Activated T-cell treated with anti-CD3 and anti-CD28 coated beads, Interleukin-2, amount 50 U/mL, for 48 hours (primary cell): ENCODE results near the gene JPT2.

Experiments
- DNase-seq, 2 experiments: peaks; one replicate each; pipeline ENCODE4 v3.0.0-alpha.2; 2020

Gene JPT2

DNA sequence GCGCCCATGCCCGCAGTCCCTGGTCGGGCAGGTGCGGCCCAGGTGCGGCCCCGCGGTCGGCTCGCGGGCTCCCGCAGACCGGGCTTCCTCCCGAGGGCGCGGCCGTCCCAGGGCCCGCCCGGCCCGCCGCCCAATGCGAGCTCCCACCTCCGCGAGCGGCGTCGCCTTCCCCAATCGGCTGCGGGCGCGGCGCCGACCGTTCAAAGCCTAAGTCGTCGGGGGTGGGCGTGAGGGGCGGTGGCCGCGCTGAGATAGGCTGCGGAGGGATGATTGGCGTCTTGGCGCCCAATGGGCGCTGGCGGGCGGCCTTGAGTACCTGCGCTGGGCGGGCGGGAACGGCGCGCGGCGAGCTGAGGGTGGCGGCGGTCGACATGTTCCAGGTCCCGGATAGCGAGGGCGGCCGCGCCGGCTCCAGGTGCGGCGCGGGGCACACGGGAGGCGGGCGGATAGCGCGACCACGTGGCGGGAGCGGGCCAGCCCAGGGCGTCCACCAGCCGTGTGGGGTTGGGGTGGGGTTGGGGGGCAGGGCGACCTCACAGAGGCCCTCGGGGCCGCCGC, at the start of gene JPT2:
JPT2 (plus strand) TSS at position 338 of the 558 bp plus-strand sequence; CDS start at position 372, 34 bp downstream.
- peak; percentile 98 for DNase-seq

DNA sequence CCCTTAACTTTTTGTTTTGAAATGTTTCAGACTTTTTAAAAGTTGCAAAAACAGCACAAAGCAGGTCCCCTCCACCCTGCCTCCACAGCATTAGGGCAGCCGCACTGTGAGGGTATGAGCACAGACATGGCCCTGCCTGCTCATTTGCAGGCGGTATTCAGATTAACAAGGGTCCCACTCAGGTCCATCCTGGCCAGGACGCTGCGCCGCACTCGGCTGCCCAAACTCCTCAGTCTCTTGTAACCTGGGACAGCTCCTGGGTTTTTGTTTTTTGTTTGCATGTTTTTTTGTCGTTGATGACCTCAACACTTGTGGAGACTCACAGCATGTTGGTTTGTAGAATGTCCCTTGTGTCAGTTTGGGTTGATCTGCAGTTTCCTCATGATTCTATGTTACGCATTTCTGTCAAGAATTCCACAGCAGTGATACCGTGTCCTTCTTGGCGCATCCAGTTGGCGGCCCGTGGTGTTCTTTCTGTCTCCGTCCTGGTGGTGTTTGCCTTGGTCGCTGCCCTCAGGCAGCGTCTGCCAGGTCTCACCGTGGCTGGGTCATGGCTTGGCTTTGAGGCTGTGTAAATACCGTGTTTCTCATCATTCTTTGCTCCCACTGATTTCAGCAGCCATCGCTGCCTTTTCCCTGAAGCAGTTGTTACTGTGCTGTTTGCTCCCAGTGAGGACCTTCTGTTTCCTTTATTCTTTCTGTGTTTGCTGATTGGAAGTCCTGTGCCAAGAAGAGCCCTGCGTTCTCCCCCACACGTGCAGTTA, 47.4 kb upstream of the JPT2 start:
- DNase-seq = no peak

- no peak for DNase-seq
These were observed 46.8 kb upstream of the JPT2 start for GRCh38 chr16:1631230-1631629.

DNA sequence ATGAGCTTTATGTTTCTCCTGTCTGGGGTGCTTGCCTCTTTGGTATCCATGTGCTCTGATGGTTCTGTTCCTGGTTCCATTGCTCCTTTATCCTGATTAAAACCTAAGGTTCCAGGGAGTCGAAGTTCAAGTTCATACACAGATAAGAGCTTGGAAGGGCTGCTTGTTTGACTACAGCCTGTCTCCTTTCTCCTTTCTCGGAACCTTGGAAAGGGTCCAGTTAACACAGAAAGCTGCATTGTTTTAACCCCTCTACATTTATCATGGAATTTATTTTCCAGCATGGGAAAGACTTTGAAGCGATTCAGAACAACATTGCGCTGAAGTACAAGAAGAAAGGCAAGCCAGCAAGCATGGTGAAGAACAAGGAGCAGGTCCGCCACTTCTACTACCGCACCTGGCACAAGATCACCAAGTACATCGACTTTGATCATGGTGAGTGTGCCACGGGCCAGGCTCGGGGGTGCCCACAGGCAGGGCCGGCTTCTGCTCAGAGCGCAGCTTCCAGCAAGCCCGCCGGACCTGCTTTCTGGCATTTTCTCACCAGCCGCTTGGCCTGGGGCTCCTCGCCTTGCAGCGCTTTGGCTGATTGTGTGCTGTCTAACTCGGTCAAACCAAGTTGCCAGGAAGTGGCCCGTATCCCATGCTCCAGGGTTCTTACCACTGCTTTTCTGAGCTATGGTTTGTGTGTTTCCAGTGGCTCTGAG, 46.0 kb upstream of the JPT2 start:
- DNase-seq = no peak

DNA sequence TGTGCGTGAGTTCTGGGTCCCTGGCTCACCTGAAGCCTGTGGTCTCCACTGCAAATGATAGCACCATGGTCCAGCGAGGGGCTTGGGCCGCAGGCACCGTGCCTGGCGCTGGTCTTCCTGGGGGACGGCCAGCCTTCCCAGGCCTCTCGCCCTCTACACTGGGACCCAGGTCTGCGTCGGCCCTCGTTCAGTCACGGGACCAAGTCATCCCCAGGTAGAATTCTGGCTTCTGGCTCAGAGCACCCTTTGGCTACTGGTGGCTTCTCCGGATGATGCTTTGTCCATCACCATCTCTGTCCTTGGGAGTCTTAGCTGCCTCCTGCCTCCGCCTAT, 45.5 kb upstream of the JPT2 start:
- DNase-seq = no peak

- no peak for DNase-seq
These were observed 44.8 kb upstream of the JPT2 start for GRCh38 chr16:1633310-1633709.

- no peak for DNase-seq
These were observed 43.5 kb upstream of the JPT2 start for GRCh38 chr16:1634541-1634940.

GRCh38 chr16:1635070-1635469, 43.0 kb upstream of the JPT2 start:
- DNase-seq = peak; percentile 27 to 31

DNA sequence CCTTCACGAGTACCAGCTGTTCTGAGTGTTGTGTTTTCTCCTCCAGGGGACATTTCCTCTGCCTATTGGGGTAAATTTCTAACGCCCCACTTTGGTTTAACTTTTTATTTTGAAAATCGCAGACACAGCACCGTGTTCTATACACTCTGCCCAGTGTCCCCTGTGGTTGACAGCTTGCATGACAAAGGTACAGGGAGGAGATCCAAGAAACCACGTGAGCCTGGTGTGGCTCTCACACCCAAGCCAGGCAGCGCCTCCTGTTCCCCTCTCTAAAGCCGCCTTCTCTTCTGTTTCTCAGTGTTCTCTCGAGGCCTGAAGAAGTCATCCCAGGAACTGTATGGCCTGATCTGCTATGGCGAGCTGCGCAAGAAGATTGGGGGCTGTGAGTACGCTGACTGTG, 40.6 kb upstream of the JPT2 start:
- DNase-seq = no peak

DNA sequence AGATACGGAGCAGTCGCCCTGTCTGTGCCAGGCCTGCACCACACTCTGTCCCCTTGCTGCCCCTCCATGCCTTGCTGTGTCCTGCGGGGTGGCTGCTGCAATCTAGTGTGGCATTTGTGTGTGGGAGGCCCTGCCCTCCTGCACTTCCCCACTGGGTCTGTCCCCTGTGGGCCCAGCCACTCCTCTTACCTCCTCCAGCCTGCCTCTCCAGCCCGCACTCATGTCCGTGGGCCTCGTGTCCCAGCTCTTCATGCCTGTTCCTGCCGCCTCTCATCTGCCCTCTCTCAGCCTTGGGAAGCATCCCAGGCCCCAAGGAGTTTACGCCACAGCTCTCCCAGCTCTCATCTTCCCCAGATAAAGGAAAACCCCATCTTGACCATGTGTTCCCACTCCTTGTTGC, 39.3 kb upstream of the JPT2 start:
- DNase-seq = no peak

DNA sequence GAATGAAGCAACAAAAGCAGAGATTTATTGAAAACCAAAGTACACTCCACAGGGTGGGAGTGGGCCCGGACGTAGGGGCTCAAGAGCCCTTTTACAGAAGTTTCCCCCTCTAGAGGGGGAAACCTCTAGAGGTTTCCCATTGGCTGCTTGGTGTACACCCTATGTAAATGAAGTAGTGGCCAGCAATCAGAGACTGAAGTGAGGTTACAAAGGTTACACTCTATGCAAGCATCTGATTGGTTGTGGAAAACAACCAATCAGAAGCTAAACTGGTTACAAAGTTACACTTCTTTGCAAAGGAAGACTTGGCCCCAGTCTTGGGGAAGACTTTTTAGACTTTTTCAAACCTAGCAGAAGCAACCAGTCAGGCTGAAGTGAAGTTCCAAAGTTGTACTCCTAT, 38.8 kb upstream of the JPT2 start:
- no peak for DNase-seq

- no peak for DNase-seq
These were observed 38.2 kb upstream of the JPT2 start for GRCh38 chr16:1639860-1640259.

DNA sequence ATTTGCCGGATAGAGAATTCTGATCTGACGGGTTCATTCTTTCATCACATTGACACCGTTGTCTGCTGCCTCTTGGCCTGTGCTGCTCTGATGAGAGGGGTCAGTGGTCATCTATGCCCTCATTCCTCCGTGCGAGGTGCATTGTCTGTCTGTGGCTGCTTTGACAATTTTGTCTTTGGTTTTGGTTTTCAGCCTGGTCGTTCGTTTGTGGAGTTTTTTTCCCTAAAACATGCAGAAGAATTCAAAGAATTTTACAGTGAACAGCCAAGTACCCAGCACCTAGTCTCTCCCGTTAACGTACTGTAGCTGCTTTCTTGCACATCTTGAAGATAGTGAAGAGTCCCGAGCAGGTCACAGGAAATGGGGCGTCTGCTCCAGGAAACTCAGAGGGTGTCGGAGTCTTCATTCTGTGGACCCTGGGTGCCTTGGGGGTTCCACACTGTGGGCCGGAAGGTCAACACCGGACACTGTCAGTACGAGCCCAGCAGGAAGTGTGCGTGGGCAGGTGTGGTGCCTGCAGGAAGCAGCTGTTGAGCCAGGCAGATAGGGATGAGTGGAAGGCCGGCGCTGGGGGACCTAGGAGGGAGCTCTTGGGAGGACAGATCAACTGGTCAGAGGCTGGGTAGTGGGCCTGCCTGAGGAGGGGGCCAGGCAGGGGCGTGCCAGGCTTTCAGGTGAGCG, 37.7 kb upstream of the JPT2 start:
- DNase-seq = no peak

GRCh38 chr16:1641261-1641660, 36.8 kb upstream of the JPT2 start:
- no peak for DNase-seq

DNA sequence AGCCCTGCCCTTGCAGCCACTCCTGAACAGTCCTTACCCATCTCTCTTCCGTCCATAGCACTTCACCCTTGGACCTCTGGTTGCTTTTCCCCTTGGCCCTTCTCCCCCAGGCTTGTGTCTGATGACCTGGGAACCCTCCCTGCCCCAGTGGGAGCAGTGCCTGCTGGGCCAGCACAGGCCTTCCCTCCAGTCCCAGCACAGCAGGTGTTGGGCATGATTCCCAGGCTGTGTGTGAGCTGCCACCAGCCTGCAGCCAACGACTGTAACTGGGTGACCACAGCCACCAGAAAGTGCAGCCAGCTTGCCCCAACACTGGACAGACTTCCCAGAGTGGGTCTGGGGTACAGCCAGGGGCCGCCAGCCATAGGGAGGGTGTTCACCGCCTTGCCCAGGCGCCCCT, 35.9 kb upstream of the JPT2 start:
- no peak for DNase-seq

DNA sequence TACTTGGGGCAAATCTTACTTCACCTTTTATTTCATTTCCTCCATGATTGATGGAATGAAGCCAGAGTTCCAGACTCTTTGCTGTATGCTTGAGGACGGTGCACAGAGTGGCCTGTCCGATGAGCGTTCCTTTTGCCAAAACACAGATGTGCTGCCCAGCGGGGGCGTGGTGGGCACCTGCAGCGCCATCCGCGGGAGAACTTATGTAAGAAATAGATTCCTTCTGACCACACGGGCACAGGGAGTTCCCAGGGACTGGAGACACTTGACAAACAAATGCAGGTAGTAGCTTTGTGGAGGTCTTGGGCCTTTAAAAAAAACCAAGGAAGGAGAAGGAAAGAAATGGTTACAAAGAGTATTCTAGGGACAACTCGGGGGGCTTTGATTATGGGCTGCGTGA, 35.3 kb upstream of the JPT2 start:
- no peak for DNase-seq

DNA sequence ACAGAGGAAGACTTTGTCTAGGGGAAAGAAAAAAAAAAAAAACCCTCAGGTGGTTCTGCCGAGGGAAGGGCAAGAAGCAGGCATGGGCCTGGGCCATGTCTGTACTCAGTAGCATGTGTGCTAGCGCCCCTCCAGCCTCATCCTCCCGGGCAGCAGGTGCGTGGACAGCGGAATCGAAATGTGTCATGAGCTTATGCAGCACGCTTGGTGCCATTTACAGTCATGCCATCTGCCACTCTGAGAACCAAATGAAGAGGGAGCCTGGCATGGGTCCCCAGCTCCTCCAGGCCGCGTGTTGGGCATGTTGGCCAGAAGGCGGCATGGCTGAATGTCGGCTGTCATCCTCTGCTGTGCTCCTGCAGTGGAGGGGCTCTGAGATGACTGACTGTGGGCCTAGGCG, 34.6 kb upstream of the JPT2 start:
- DNase-seq = no peak

- peak; percentile 49 to 50 for DNase-seq
These were observed 32.1 kb upstream of the JPT2 start for GRCh38 chr16:1645914-1646525.

DNA sequence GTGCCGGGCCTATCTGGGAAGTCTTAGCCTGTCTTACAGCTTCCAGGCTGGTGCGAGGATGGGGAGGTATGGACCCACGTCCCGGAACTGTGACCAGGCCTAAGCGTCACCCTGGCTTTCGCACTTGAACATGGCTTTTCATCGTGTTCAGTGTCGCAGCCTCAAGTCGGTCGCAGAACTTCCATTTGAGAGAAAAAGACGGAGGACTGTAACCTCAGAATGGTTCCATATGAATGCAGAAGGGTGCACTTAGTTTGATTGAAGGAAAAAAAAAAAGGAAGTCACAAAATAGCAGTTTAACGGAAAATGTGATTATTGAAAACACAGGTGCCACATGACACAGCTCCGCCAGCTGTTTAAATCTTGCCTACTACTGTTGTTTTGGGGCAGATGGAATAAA, 30.2 kb upstream of the JPT2 start:
- no peak for DNase-seq

- DNase-seq = no peak
These were observed 27.9 kb upstream of the JPT2 start for GRCh38 chr16:1650131-1650530.

DNA sequence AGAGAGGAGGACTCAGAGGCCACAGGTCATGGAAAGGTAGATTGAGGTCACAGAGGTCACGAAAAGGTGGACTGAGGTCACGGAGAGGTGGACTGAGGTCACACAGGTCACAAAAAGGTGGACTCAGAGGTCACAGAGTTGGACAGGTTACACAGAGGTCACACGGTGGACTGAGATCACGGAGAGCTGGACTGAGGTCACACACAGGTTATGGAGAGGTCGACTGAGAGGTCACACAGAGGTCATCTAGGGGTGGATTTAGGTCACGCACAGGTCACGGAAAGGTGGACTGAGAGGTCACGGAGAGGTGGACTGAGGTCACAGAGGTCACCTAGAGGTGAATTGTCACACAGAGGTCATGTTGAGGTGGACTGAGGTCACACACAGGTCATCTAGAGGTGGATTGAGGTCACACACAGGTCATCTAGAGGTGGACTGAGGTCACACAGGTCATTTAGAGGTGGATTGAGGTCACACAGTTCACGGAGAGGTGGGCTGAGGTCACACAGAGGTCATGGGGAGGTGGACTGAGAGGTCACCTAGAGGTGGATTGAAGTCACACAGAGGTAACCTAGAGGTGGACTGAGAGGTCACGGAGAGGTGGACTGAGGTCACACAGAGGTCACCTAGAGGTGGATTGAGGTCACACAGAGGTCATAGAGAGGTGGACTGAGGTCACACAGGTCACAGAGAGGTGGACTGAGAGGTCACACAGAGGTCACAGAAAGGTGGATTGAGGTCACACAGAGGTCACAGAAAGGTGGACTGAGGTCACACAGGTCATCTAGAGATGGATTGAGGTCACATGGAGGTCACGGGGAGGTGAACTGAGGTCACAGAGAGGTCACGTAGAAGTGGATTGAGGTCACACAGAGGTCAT, 26.7 kb upstream of the JPT2 start:
- no peak for DNase-seq

DNA sequence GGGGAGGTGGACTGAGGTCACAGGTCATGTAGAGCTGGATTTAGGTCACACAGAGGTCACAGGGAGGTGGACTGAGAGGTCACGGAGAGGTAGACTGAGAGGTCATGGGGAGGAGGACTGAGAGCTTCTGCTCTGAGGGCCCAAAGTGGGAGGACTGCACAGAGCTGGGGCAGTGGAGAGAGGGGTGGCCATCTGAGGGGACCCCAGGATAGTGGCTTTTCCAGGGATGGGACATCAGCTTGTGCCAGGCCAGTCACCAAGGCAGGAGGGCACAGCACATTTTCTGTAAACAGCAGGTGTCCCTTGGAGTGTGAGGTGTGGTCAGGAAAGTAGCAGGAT, 26.1 kb upstream of the JPT2 start:
- DNase-seq = no peak

DNA sequence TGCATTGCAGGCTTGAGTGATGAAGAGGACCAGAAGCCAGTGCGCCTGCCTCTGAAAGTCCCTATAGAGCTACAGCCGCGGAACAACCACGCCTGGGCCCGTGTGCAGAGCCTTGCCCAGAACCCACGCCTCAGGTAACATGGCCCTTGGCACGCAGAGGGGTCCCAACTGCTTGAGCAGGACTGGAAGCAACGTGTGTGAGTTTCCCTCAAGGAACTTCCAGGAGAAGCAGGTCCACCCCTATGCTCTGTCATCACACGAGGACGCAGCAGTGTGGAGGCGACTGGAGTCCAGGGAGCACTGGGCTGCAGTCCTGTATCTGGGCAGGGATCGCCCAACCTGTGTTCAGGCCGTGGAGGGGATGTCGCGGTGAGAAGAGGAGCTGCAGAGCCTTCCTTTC, 25.1 kb upstream of the JPT2 start:
- no peak for DNase-seq
